ENCODE measurements around the gene COX17.

DNA sequence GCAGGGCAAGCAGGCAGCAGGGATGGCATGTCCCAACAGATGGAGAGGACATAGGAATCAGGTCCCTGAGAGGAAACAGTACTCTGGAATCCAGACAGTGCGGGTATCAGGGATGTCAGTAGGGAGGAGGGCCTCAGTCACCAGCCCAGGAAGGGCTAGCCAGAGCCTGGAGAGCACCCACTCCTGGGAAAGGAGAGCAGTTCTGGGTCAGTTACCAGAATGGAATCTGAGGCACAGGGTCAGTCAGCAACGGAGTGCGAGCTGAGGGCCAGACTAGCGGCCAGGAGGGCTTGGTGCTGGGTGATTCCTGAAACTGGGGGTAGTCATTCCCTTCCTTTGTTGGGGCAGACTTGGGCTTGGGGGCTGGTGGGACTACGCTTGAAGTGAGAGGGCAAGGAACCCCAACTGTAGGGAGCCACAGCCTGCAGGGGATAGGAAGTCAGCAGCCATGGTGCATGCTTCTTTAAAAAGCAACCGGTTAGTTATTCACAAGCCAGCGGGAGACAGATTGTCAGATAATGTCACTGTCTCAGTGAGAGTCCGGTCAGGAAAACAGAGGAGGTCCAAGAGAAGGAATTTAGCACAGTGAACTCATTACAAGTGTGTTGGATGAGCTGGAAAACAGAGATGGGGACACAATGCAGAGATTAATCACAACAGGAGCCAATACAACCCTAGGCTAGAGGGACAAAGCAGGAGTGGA, 51.6 kb downstream of the COX17 start:
- no peak for TF ChIP-seq POLR2AphosphoS5 (IDR thresholded peaks at IDR 0.05)
- TF ChIP-seq POLR2A (IDR thresholded peaks at IDR 0.05) = no peak

Measured in sigmoid colon (tissue), 4 donors.